ENCODE data around the gene MORN3. TPM values are rescaled to one million over a fixed set of nuclear protein-coding genes. Genes with fewer than 3 reads are reported as not detected.
A peak's percentile ranks its signal among the peaks of the same experiment; 100 is the strongest.

Gene MORN3
- total RNA-seq, 1 experiment from 2014 or later, result 0.34 TPM

DNA sequence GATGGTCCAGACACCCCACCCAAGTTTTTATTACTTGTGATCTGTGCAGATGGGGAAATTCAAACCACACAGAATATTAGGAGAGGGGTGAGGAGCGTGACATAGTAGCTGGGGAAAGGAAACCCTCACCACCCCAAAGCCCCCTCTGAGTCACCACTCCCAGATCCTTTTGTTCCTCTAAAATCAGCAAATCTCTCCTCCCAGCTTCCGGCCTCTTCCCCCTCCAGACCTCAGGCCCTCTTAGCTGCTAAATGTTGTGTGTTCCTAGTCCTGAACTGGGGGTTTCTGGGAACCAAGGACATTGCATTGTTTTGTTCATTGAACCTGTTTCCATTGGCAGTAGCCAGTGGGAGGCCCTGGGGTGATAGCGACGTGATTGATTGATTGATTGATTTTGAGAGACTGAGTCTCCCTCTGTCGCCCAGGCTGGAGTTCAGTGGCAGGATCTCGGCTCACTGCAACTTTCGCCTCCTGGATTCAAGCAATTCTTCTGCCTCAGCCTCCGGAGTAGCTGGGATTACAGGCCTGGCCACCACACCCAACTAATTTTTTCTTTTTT, 49.0 kb downstream of the MORN3 start:
- RAD21 ChIA-PET (ENCODE audit: low non-redundant PET in 1 of 2, low total read pairs in 2 of 2, uncharacterized antibody in 2 of 2, unreplicated experiment in 2 of 2), result no interaction called here
- Histone ChIP-seq H2AFZ (ENCODE audit: low read depth, low read length, poor library complexity, severe bottlenecking) (no peak overlapping the region), H3K4me1 (ENCODE audit: control insufficient read depth in 1 of 2, insufficient read depth in 2 of 2, low read length in 2 of 2) (peaks cover 10 to 25% of the 10 kb centered on the region in 2 experiments; a peak in 3 of 4 replicates), H3K9ac (ENCODE audit: low read length) (no peak overlapping the region), H3K36me3 (ENCODE audit: control insufficient read depth in 1 of 2, insufficient read depth in 2 of 2, low read length in 2 of 2) (no peaks in the 10 kb centered on the region), H3K27ac (ENCODE audit: low read depth, low read length) (no peak overlapping the region), H3K9me3 (ENCODE audit: control insufficient read depth in 1 of 2, insufficient read depth in 1 of 2, low read depth in 1 of 2, low read length in 2 of 2) (no peaks in the 10 kb centered on the region), H3K27me3 (ENCODE audit: insufficient read depth, low read length) (no peaks in the 10 kb centered on the region), H3K4me2 (ENCODE audit: low read length) (no peak overlapping the region), H3K79me2 (ENCODE audit: insufficient read depth, low read length) (no peaks in the 10 kb centered on the region), H3K4me3 (replicated peaks in 1 of 2; ENCODE audit: low read depth in 1 of 2, low read length in 2 of 2) (no peak overlapping the region), H4K20me1 (ENCODE audit: insufficient read depth) (no peaks in the 10 kb centered on the region), H3K9me2 (ENCODE audit: insufficient read depth) (no peaks in the 10 kb centered on the region)
- CTCF ChIA-PET, result interaction anchor here (1.0 kb wide), 1 partner anchor 68 kb away, joined by 5 read pairs; no protein-coding TSS in a partner anchor
- no peak for TF ChIP-seq EZH2 (IDR thresholded peaks at IDR 0.05)
- no peak for TF ChIP-seq EGR1 (IDR thresholded peaks at IDR 0.05; ENCODE audit: low read depth)
- no peak for TF ChIP-seq FOSL1 (IDR thresholded peaks at IDR 0.05; ENCODE audit: low read depth)
- TF ChIP-seq SRF (IDR thresholded peaks at IDR 0.05; ENCODE audit: low read depth), result no peak
- no peak for TF ChIP-seq CBX3 (IDR thresholded peaks at IDR 0.05; ENCODE audit: low read depth)
- intact Hi-C loops (cut with micrococcal nuclease), result no loop called here
- ATAC-seq (no peak), DNase-seq (ENCODE audit: low read depth, low spot score) (no peak)
- POLR2A ChIA-PET, result no interaction called here
- BruUV-seq (replicated peaks), result no TSS peak

DNA sequence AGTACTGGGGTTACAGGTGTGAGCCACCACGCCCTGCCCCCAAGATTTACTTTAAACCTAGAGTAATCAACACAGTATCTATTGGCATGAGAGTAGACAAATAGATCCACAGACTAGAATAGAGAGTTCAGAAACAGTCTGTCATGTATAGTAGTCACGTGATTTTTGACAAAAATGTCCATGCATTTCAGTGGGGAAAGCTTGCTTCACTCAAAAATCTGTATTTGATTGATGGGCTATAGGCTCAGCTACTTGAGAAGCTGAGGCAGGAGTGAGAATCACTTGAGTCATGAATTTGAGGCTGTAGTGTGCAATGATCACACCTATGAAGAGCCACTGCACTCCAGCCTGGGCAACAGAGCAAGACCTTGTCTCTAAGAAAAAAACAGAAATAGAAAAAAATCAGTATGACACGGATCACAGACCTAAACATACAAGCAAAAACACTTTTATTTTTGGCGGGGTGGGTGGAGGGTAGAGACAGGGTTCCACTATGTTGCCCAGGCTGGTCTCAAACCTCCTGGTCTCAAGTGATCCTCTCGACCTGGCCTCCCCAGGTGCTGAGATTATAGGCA, 50.7 kb downstream of the MORN3 start:
- POLR2A ChIA-PET, result no interaction called here
- TF ChIP-seq TCF7L2 (IDR thresholded peaks at IDR 0.05; ENCODE audit: borderline replicate concordance, extremely low read depth, insufficient read depth, insufficient read length), result no peak
- no peak for TF ChIP-seq ELF1 (IDR thresholded peaks at IDR 0.05; ENCODE audit: borderline replicate concordance, low read depth)
- TF ChIP-seq CBX3 (IDR thresholded peaks at IDR 0.05; ENCODE audit: low read depth), result no peak
- TF ChIP-seq JUND (IDR thresholded peaks at IDR 0.05), result no peak
- TF ChIP-seq, protein P1, sequence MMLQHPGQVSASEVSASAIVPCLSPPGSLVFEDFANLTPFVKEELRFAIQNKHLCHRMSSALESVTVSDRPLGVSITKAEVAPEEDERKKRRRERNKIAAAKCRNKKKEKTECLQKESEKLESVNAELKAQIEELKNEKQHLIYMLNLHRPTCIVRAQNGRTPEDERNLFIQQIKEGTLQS (IDR thresholded peaks at IDR 0.05), result no peak
- TF ChIP-seq FOSL1 (IDR thresholded peaks at IDR 0.05; ENCODE audit: low read depth), result no peak
- no peak for TF ChIP-seq ZFX (IDR thresholded peaks at IDR 0.05)
- no peak for TF ChIP-seq ZNF274 (IDR thresholded peaks at IDR 0.05; ENCODE audit: low read depth, low read length)
- no peak for TF ChIP-seq POLR2A (IDR thresholded peaks at IDR 0.05; ENCODE audit: borderline replicate concordance, extremely low read depth, insufficient read depth, insufficient read length)
- TF ChIP-seq, protein P2, sequence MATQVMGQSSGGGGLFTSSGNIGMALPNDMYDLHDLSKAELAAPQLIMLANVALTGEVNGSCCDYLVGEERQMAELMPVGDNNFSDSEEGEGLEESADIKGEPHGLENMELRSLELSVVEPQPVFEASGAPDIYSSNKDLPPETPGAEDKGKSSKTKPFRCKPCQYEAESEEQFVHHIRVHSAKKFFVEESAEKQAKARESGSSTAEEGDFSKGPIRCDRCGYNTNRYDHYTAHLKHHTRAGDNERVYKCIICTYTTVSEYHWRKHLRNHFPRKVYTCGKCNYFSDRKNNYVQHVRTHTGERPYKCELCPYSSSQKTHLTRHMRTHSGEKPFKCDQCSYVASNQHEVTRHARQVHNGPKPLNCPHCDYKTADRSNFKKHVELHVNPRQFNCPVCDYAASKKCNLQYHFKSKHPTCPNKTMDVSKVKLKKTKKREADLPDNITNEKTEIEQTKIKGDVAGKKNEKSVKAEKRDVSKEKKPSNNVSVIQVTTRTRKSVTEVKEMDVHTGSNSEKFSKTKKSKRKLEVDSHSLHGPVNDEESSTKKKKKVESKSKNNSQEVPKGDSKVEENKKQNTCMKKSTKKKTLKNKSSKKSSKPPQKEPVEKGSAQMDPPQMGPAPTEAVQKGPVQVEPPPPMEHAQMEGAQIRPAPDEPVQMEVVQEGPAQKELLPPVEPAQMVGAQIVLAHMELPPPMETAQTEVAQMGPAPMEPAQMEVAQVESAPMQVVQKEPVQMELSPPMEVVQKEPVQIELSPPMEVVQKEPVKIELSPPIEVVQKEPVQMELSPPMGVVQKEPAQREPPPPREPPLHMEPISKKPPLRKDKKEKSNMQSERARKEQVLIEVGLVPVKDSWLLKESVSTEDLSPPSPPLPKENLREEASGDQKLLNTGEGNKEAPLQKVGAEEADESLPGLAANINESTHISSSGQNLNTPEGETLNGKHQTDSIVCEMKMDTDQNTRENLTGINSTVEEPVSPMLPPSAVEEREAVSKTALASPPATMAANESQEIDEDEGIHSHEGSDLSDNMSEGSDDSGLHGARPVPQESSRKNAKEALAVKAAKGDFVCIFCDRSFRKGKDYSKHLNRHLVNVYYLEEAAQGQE (IDR thresholded peaks at IDR 0.05; ENCODE audit: low read depth), result no peak
- TF ChIP-seq POLR2AphosphoS5 (IDR thresholded peaks at IDR 0.05; ENCODE audit: low read depth, low read length), result no peak
- no peak for TF ChIP-seq SRF (IDR thresholded peaks at IDR 0.05; ENCODE audit: low read depth)
- TF ChIP-seq CEBPB (IDR thresholded peaks at IDR 0.05; ENCODE audit: low read depth), result no peak
- no peak for TF ChIP-seq YY1 (IDR thresholded peaks at IDR 0.05; ENCODE audit: extremely low read depth, insufficient replicate concordance, low read depth, low read length)
- TF ChIP-seq EZH2phosphoT487 (IDR thresholded peaks at IDR 0.05; ENCODE audit: borderline replicate concordance), result no peak
- TF ChIP-seq, protein P3, sequence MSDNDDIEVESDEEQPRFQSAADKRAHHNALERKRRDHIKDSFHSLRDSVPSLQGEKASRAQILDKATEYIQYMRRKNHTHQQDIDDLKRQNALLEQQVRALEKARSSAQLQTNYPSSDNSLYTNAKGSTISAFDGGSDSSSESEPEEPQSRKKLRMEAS (IDR thresholded peaks at IDR 0.05), result no peak
- no peak for TF ChIP-seq RAD21 (IDR thresholded peaks at IDR 0.05; ENCODE audit: low read depth)

More for the DNA sequence above, 50.7 kb downstream of the MORN3 start:
- no peaks in the 10 kb centered on the region for H3K9me3 ChIP-seq (ENCODE audit: control insufficient read depth in 1 of 2, insufficient read depth in 1 of 2, low read depth in 1 of 2, low read length in 2 of 2)
- H3K27me3 ChIP-seq (ENCODE audit: insufficient read depth, low read length), result no peaks in the 10 kb centered on the region
- H3K79me2 ChIP-seq (ENCODE audit: insufficient read depth, low read length), result no peaks in the 10 kb centered on the region
- no TSS peak for BruUV-seq (replicated peaks)
- no peak for ATAC-seq
- CTCF ChIA-PET, result no interaction called here
- no peak overlapping the region for H3K27ac ChIP-seq (ENCODE audit: low read depth, low read length)
- no peak overlapping the region for H3K4me3 ChIP-seq (replicated peaks in 1 of 2; ENCODE audit: low read depth in 1 of 2, low read length in 2 of 2)
- DNase-seq (ENCODE audit: low read depth, low spot score), result no peak
- intact Hi-C loops (cut with micrococcal nuclease), result no loop called here
- H4K20me1 ChIP-seq (ENCODE audit: insufficient read depth), result no peaks in the 10 kb centered on the region
- H3K36me3 ChIP-seq (ENCODE audit: control insufficient read depth in 1 of 2, insufficient read depth in 2 of 2, low read length in 2 of 2), result no peaks in the 10 kb centered on the region
- H3K9me2 ChIP-seq (ENCODE audit: insufficient read depth), result no peaks in the 10 kb centered on the region
- RAD21 ChIA-PET (ENCODE audit: low non-redundant PET in 1 of 2, low total read pairs in 2 of 2, uncharacterized antibody in 2 of 2, unreplicated experiment in 2 of 2), result no interaction called here
- peak overlapping the region; percentile 34; the same call in 1 of the 2 replicates for H3K4me2 ChIP-seq (ENCODE audit: low read length)
- H2AFZ ChIP-seq (ENCODE audit: low read depth, low read length, poor library complexity, severe bottlenecking), result peak overlapping the region; percentile 54
- H3K4me1 ChIP-seq (ENCODE audit: control insufficient read depth in 1 of 2, insufficient read depth in 2 of 2, low read length in 2 of 2), result peaks cover 5 to 19% of the 10 kb centered on the region in 2 experiments; a peak in 3 of 4 replicates
- no peak overlapping the region for H3K9ac ChIP-seq (ENCODE audit: low read length)
